GM23338 (cell line): ENCODE data around the gene CRYM. TPM values are rescaled to one million over a fixed set of nuclear protein-coding genes. Genes with fewer than 3 reads are reported as not detected.

Source experiments
- ATAC-seq: fragments of 200-7000 bp; cut with Tn5 transposase; 3 replicates; pipeline ENCODE4 v1.9.1; 2020
- DNase-seq: peaks from one replicate; pipeline ENCODE4 v3.0.0-alpha.2; 2015; ENCODE audit warnings: low spot score
- H2AFZ ChIP-seq: fragments of 200-600 bp; sonication (generic); 2 replicates; pipeline ENCODE4 v1.8.0; 2016; ENCODE audit warnings: antibody characterized with exemption, mild to moderate bottlenecking, moderate library complexity
- H3F3A ChIP-seq: fragments of 200-600 bp; sonication (generic); replicated peaks from 2 replicates; pipeline ENCODE4 v1.8.0; 2017; ENCODE audit warnings: antibody characterized with exemption, mixed run types, low read depth
- H3K27ac ChIP-seq: fragments of 200-600 bp; sonication (generic); 2 replicates; pipeline ENCODE4 v1.6.1; 2016; ENCODE audit warnings: low read depth
- H3K27me3 ChIP-seq: fragments of 200-600 bp; sonication (generic); 2 replicates; pipeline ENCODE4 v1.8.0; 2016; ENCODE audit warnings: mild to moderate bottlenecking, mixed run types, moderate library complexity; ENCODE audit not compliant: insufficient read depth
- H3K36me3 ChIP-seq: fragments of 200-600 bp; sonication (generic); 2 replicates; pipeline ENCODE4 v1.8.0; 2016; ENCODE audit warnings: mild to moderate bottlenecking; ENCODE audit not compliant: insufficient read depth
- H3K4me1 ChIP-seq: fragments of 200-600 bp; sonication (generic); 2 replicates; pipeline ENCODE4 v1.8.0; 2016; ENCODE audit warnings: mild to moderate bottlenecking, moderate library complexity; ENCODE audit not compliant: insufficient read depth
- H3K4me2 ChIP-seq: fragments of 200-600 bp; sonication (generic); 2 replicates; pipeline ENCODE4 v1.7.1; 2017; ENCODE audit warnings: mixed run types
- H3K4me3 ChIP-seq: fragments of 200-600 bp; sonication (generic); 2 replicates; pipeline ENCODE4 v1.6.1; 2016; ENCODE audit warnings: mixed run types
- H3K79me2 ChIP-seq: fragments of 200-600 bp; sonication (generic); replicated peaks from 2 replicates; pipeline ENCODE4 v1.8.0; 2017; ENCODE audit warnings: mild to moderate bottlenecking; ENCODE audit not compliant: insufficient read depth
- H3K9me2 ChIP-seq: fragments of 200-600 bp; sonication (generic); 2 replicates; pipeline ENCODE4 v1.8.0; 2017; ENCODE audit not compliant: insufficient read depth
- H4K20me1 ChIP-seq: fragments of 200-600 bp; sonication (generic); replicated peaks from 2 replicates; pipeline ENCODE4 v1.8.0; 2017; ENCODE audit warnings: mild to moderate bottlenecking; ENCODE audit not compliant: insufficient read depth
- H3K27ac Mint-ChIP-seq: 2 replicates; pipeline ENCODE4 v1.8.0; 2020; ENCODE audit warnings: inconsistent platforms, mild to moderate bottlenecking, moderate library complexity, mixed read lengths
- H3K27me3 Mint-ChIP-seq: 3 replicates; pipeline ENCODE4 v1.8.0; 2022; ENCODE audit warnings: low read depth, mild to moderate bottlenecking, moderate library complexity, mixed read lengths, inconsistent platforms; ENCODE audit not compliant: insufficient read depth, poor library complexity
- H3K36me3 Mint-ChIP-seq: 3 replicates; pipeline ENCODE4 v1.8.0; 2021; ENCODE audit warnings: low read depth, mild to moderate bottlenecking, inconsistent platforms, moderate library complexity, mixed read lengths
- H3K4me1 Mint-ChIP-seq: 3 replicates; pipeline ENCODE4 v1.8.0; 2020; ENCODE audit warnings: mild to moderate bottlenecking, inconsistent platforms, mixed read lengths
- H3K4me3 Mint-ChIP-seq: 3 replicates; pipeline ENCODE4 v1.8.0; 2021; ENCODE audit warnings: moderate library complexity, mild to moderate bottlenecking, inconsistent platforms, mixed read lengths
- H3K9me3 Mint-ChIP-seq: 3 replicates; pipeline ENCODE4 v1.8.0; 2020; ENCODE audit warnings: moderate library complexity, mild to moderate bottlenecking, inconsistent platforms, mixed read lengths
- CTCF ChIP-seq, 2 experiments: fragments of 200-600 bp in 1 of 2; sonication (generic) in 1 of 2; conservative IDR thresholded peaks; 2 replicates each; pipeline versions ENCODE4 v1.5.1 to v1.6.1; 2016 to 2017; ENCODE audit warnings: antibody characterized with exemption in 2 of 2, low read depth in 2 of 2, mild to moderate bottlenecking in 2 of 2, moderate library complexity in 1 of 2
- ETS1 ChIP-seq: IDR thresholded peaks from 2 replicates; pipeline ENCODE4 v1.6.1; 2016; ENCODE audit warnings: antibody characterized with exemption
- EZH2 ChIP-seq: fragments of 200-600 bp; sonication (generic); IDR thresholded peaks from one replicate; pipeline ENCODE4 v1.8.0; 2017; ENCODE audit warnings: antibody characterized with exemption, mild to moderate bottlenecking, low read depth; ENCODE audit not compliant: unreplicated experiment
- JUNB ChIP-seq: IDR thresholded peaks from one replicate; pipeline ENCODE4 v1.6.1; 2016; ENCODE audit warnings: antibody characterized with exemption; ENCODE audit not compliant: unreplicated experiment
- NANOG ChIP-seq: IDR thresholded peaks from 2 replicates; pipeline ENCODE4 v1.6.1; 2016; ENCODE audit warnings: antibody characterized with exemption, borderline replicate concordance
- POLR2AphosphoS5 ChIP-seq: IDR thresholded peaks from 2 replicates; pipeline ENCODE4 v1.6.1; 2016; ENCODE audit warnings: antibody characterized with exemption, low read depth
- REST ChIP-seq: IDR thresholded peaks from one replicate; pipeline ENCODE4 v1.6.1; 2018; ENCODE audit warnings: antibody characterized with exemption; ENCODE audit not compliant: unreplicated experiment
- STAT1 ChIP-seq: IDR thresholded peaks from one replicate; pipeline ENCODE4 v1.6.1; 2016; ENCODE audit warnings: antibody characterized with exemption; ENCODE audit not compliant: unreplicated experiment
- ZNF331 ChIP-seq: fragments of 250-450 bp; sonication (Bioruptor Pico); IDR thresholded peaks from 2 replicates; pipeline ENCODE4 v1.5.0; 2020; ENCODE audit warnings: low read depth, mild to moderate bottlenecking, moderate library complexity
- polyA plus RNA-seq: library from polyadenylated mRNA; unstranded; fragments of >200 nt; fragmentation: Nextera tagmentation; extraction: Ambion mirVana; gene quantifications from 2 replicates; pipeline ENCODE4 v1.2.1, GENCODE V29; 2016
- total RNA-seq: library from RNA; depleted of rRNA; stranded (reverse); fragments of >200 nt; shearing (Covaris generic); gene quantifications from 2 replicates; pipeline ENCODE4 v1.2.3, GENCODE V29; 2014
- TF ChIP-seq, protein P1 (sequence below): fragments of 250-450 bp; sonication (Bioruptor Pico); IDR thresholded peaks from 2 replicates; pipeline ENCODE4 v1.5.0; 2020; ENCODE audit warnings: mild to moderate bottlenecking, moderate library complexity

Gene CRYM
- total and polyA plus RNA-seq, 2 experiments from 2014 or later = 15.2 to 18.0 TPM

DNA sequence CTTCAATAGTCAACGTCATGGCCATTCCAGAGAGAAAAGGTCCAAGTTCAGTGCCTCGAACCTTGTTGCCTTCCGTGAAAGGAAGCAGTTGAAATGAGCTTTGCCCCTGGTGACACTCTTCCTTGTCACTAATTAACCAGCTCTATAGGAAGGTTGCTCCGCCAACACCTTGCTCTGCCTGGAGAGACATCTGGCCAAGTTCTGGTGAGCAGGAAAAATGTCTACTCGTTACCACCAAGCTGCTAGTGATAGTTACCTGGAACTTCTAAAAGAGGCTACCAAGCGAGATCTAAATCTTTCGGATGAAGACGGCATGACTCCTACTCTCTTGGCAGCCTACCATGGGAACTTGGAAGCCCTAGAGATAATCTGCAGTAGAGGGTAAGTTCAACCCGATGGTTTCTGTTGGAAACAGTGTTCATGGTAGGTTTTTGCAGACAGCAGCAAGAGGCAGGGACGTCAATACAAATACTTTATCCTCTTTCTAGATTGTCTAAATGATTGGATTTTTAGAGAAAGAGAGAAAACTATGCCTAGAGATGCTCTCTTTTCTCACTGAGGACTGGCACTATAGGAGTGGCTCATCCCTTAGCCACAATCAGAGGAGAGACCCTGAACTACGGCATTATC, 44.5 kb downstream of the CRYM start, which contains the start of gene ANKS4B:
ANKS4B (plus strand) TSS at position 179 of the 630 bp plus-strand sequence; CDS start at position 218, 39 bp downstream.
- H3K27me3 ChIP-seq = no peaks in the 10 kb centered on the region
- no peak within 1 kb of the TSS for H3K4me3 Mint-ChIP-seq
- H3K27me3 Mint-ChIP-seq = no peaks in the 10 kb centered on the region
- H3K9me3 Mint-ChIP-seq = no peaks in the 10 kb centered on the region
- H3K9me2 ChIP-seq = peaks cover 13% of the 10 kb centered on the region
- H3K4me1 Mint-ChIP-seq = no peaks in the 10 kb centered on the region
- no peaks in the 10 kb centered on the region for H4K20me1 ChIP-seq
- no peak within 1 kb of the TSS for H2AFZ ChIP-seq
- no peaks in the 10 kb centered on the region for H3K79me2 ChIP-seq
- H3F3A ChIP-seq = no peaks in the 10 kb centered on the region
- TF ChIP-seq EZH2 (no peak), CTCF (conservative IDR thresholded peaks at IDR 0.05; ENCODE audit: low read depth in 2 of 2) (no peak), STAT1 (no peak), ZNF331 (CRISPR knock-in tag) (no peak), ETS1 (no peak), NANOG (no peak), REST (no peak), JUNB (no peak), POLR2AphosphoS5 (no peak)
- TF ChIP-seq, protein P1, sequence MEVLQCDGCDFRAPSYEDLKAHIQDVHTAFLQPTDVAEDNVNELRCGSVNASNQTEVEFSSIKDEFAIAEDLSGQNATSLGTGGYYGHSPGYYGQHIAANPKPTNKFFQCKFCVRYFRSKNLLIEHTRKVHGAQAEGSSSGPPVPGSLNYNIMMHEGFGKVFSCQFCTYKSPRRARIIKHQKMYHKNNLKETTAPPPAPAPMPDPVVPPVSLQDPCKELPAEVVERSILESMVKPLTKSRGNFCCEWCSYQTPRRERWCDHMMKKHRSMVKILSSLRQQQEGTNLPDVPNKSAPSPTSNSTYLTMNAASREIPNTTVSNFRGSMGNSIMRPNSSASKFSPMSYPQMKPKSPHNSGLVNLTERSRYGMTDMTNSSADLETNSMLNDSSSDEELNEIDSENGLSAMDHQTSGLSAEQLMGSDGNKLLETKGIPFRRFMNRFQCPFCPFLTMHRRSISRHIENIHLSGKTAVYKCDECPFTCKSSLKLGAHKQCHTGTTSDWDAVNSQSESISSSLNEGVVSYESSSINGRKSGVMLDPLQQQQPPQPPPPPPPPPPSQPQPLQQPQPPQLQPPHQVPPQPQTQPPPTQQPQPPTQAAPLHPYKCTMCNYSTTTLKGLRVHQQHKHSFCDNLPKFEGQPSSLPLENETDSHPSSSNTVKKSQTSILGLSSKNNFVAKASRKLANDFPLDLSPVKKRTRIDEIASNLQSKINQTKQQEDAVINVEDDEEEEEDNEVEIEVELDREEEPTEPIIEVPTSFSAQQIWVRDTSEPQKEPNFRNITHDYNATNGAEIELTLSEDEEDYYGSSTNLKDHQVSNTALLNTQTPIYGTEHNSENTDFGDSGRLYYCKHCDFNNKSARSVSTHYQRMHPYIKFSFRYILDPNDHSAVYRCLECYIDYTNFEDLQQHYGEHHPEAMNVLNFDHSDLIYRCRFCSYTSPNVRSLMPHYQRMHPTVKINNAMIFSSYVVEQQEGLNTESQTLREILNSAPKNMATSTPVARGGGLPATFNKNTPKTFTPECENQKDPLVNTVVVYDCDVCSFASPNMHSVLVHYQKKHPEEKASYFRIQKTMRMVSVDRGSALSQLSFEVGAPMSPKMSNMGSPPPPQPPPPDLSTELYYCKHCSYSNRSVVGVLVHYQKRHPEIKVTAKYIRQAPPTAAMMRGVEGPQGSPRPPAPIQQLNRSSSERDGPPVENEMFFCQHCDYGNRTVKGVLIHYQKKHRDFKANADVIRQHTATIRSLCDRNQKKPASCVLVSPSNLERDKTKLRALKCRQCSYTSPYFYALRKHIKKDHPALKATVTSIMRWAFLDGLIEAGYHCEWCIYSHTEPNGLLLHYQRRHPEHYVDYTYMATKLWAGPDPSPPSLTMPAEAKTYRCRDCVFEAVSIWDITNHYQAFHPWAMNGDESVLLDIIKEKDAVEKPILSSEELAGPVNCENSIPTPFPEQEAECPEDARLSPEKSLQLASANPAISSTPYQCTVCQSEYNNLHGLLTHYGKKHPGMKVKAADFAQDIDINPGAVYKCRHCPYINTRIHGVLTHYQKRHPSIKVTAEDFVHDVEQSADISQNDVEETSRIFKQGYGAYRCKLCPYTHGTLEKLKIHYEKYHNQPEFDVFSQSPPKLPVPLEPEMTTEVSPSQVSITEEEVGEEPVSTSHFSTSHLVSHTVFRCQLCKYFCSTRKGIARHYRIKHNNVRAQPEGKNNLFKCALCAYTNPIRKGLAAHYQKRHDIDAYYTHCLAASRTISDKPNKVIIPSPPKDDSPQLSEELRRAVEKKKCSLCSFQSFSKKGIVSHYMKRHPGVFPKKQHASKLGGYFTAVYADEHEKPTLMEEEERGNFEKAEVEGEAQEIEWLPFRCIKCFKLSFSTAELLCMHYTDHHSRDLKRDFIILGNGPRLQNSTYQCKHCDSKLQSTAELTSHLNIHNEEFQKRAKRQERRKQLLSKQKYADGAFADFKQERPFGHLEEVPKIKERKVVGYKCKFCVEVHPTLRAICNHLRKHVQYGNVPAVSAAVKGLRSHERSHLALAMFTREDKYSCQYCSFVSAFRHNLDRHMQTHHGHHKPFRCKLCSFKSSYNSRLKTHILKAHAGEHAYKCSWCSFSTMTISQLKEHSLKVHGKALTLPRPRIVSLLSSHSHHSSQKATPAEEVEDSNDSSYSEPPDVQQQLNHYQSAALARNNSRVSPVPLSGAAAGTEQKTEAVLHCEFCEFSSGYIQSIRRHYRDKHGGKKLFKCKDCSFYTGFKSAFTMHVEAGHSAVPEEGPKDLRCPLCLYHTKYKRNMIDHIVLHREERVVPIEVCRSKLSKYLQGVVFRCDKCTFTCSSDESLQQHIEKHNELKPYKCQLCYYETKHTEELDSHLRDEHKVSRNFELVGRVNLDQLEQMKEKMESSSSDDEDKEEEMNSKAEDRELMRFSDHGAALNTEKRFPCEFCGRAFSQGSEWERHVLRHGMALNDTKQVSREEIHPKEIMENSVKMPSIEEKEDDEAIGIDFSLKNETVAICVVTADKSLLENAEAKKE (CRISPR knock-in tag) = no peak
- no peak for ATAC-seq
- no peaks in the 10 kb centered on the region for H3K4me1 ChIP-seq
- no peak within 1 kb of the TSS for H3K27ac ChIP-seq
- no peak for DNase-seq
- no peaks in the 10 kb centered on the region for H3K36me3 Mint-ChIP-seq
- no peak within 1 kb of the TSS for H3K27ac Mint-ChIP-seq
- H3K4me3 ChIP-seq = no peak within 1 kb of the TSS
- no peak within 1 kb of the TSS for H3K4me2 ChIP-seq
- no peaks in the 10 kb centered on the region for H3K36me3 ChIP-seq
